Activated T-cell treated with anti-CD3 and anti-CD28 coated beads for 1 hour (primary cell): Measurements from ENCODE around the gene SPATA31D4.
"Not testable (repeated sequence)": the region's sequence is repeated elsewhere in the genome, so short reads cannot be mapped to it uniquely, and the experiment has no call there.

ENCODE experiments used
- DNase-seq: peaks from one replicate; pipeline ENCODE4 v3.0.0-alpha.2; 2020; ENCODE audit warnings: low read depth

SPATA31D4 gene

GRCh38 chr9:81928305-81928704 is at the start of gene SPATA31D4:
TSS of gene SPATA31D4 (plus strand) at chr9:81928428. CDS start at chr9:81928514, 86 bp downstream.
- DNase-seq: not testable (repeated sequence)

GRCh38 chr9:81878530-81878929 is 49.7 kb upstream of the SPATA31D4 start:
- no peak for DNase-seq

- DNase-seq: no peak
Measured at GRCh38 chr9:81879501-81879916, 48.7 kb upstream of the SPATA31D4 start.

GRCh38 chr9:81885602-81886001 is 42.6 kb upstream of the SPATA31D4 start:
- DNase-seq: no peak

- DNase-seq: no peak
Measured at GRCh38 chr9:81886665-81887064, 41.6 kb upstream of the SPATA31D4 start.

GRCh38 chr9:81890104-81890503 is 38.1 kb upstream of the SPATA31D4 start:
- DNase-seq: no peak

GRCh38 chr9:81892440-81892839 is 35.8 kb upstream of the SPATA31D4 start:
- no peak for DNase-seq

- no peak for DNase-seq
Measured at GRCh38 chr9:81893929-81894328, 34.3 kb upstream of the SPATA31D4 start.

- no peak for DNase-seq
Measured at GRCh38 chr9:81894891-81895290, 33.3 kb upstream of the SPATA31D4 start.

- no peak for DNase-seq
Measured at GRCh38 chr9:81896070-81896469, 32.2 kb upstream of the SPATA31D4 start.

- DNase-seq: no peak
Measured at GRCh38 chr9:81898851-81899250, 29.4 kb upstream of the SPATA31D4 start.

GRCh38 chr9:81902196-81902595 is 26.0 kb upstream of the SPATA31D4 start:
- DNase-seq: no peak

- no peak for DNase-seq
Measured at GRCh38 chr9:81902626-81903025, 25.6 kb upstream of the SPATA31D4 start.

GRCh38 chr9:81906671-81907070 is 21.6 kb upstream of the SPATA31D4 start:
- no peak for DNase-seq

GRCh38 chr9:81912135-81912534 is 16.1 kb upstream of the SPATA31D4 start:
- no peak for DNase-seq

- no peak for DNase-seq
Measured at GRCh38 chr9:81915801-81916505, 12.3 kb upstream of the SPATA31D4 start.

GRCh38 chr9:81918507-81918906 is 9.7 kb upstream of the SPATA31D4 start:
- DNase-seq: not testable (repeated sequence)

GRCh38 chr9:81930147-81930546 is 1.9 kb downstream of the SPATA31D4 start:
- DNase-seq: not testable (repeated sequence)

GRCh38 chr9:81933547-81933946 is 5.3 kb downstream of the SPATA31D4 start:
- not testable (repeated sequence) for DNase-seq

- not testable (repeated sequence) for DNase-seq
Measured at GRCh38 chr9:81943393-81943792, 15.2 kb downstream of the SPATA31D4 start, which contains the start of gene SPATA31D3. TSS of gene SPATA31D3 (plus strand) at chr9:81943500. CDS start at chr9:81943586, 86 bp downstream.

- DNase-seq: not testable (repeated sequence)
Measured at GRCh38 chr9:81948650-81949049, 20.4 kb downstream of the SPATA31D4 start.

GRCh38 chr9:81953096-81953495 is 24.9 kb downstream of the SPATA31D4 start:
- DNase-seq: no peak

- no peak for DNase-seq
Measured at GRCh38 chr9:81955625-81956024, 27.4 kb downstream of the SPATA31D4 start.
